PC-9 (cell line): ENCODE measurements around the gene MYH14. TPM values are rescaled to one million over a fixed set of nuclear protein-coding genes. Genes with fewer than 3 reads are reported as not detected.

Experiments
- BruUV-seq: library from RNA; stranded (reverse); fragments of 400-500 nt; replicated peaks from 2 replicates; lab custom pipeline; 2021; lab: Mats Ljungman, UMichigan
- CTCF ChIA-PET: fragments of 300-600 bp; sonication (Branson Sonifier 250); formaldehyde crosslinking; loops from one replicate; lab custom pipeline; 2022; ENCODE audit warnings: antibody characterized with exemption; lab: Charles Lee
- POLR2A ChIA-PET: fragments of 300-600 bp; sonication (Branson Sonifier 250); formaldehyde crosslinking; loops from one replicate; lab custom pipeline; 2022; ENCODE audit warnings: antibody characterized with exemption; ENCODE audit not compliant: unreplicated experiment; lab: Charles Lee
- DNase-seq, 2 experiments: peaks; one replicate each; pipeline versions ENCODE4 v3.0.0 to v3.0.0-alpha.2; 2015 to 2022; ENCODE audit warnings: mixed read lengths in 1 of 2
- H2AFZ ChIP-seq: fragments of 200-600 bp; sonication (generic); 2 replicates; pipeline ENCODE4 v1.8.1; 2017; ENCODE audit warnings: antibody characterized with exemption
- H3F3A ChIP-seq: fragments of 200-600 bp; sonication (generic); 2 replicates; pipeline ENCODE4 v1.8.1; 2017; ENCODE audit warnings: antibody characterized with exemption, mild to moderate bottlenecking, low read depth; ENCODE audit not compliant: insufficient read depth
- H3K27ac ChIP-seq: fragments of 200-600 bp; sonication (generic); 2 replicates; pipeline ENCODE4 v1.6.1; 2016; ENCODE audit warnings: mixed run types
- H3K27me3 ChIP-seq: fragments of 200-600 bp; sonication (generic); 2 replicates; pipeline ENCODE4 v1.6.1; 2016; ENCODE audit warnings: low read depth, mixed run types; ENCODE audit not compliant: insufficient read depth
- H3K36me3 ChIP-seq: fragments of 200-600 bp; sonication (generic); 2 replicates; pipeline ENCODE4 v1.6.1; 2016; ENCODE audit warnings: low read depth, mixed run types
- H3K4me1 ChIP-seq: fragments of 200-600 bp; sonication (generic); replicated peaks from 2 replicates; pipeline ENCODE4 v1.6.1; 2016; ENCODE audit warnings: mixed run types; ENCODE audit not compliant: insufficient read depth
- H3K4me2 ChIP-seq: fragments of 200-600 bp; sonication (generic); 2 replicates; pipeline ENCODE4 v1.6.1; 2017; ENCODE audit warnings: mixed run types
- H3K4me3 ChIP-seq: fragments of 200-600 bp; sonication (generic); 2 replicates; pipeline ENCODE4 v1.6.1; 2016; ENCODE audit warnings: mixed run types
- H3K79me2 ChIP-seq: fragments of 200-600 bp; sonication (generic); 2 replicates; pipeline ENCODE4 v1.6.1; 2017; ENCODE audit warnings: low read depth, mixed run types
- H3K9me2 ChIP-seq: fragments of 200-600 bp; sonication (generic); 2 replicates; pipeline ENCODE4 v1.8.1; 2017; ENCODE audit warnings: mild to moderate bottlenecking; ENCODE audit not compliant: insufficient read depth
- H3K9me3 ChIP-seq: fragments of 200-600 bp; sonication (generic); 2 replicates; pipeline ENCODE4 v1.8.1; 2016; ENCODE audit warnings: low read depth; ENCODE audit not compliant: insufficient read depth
- H4K20me1 ChIP-seq: fragments of 200-600 bp; sonication (generic); 2 replicates; pipeline ENCODE4 v1.8.1; 2017; ENCODE audit not compliant: insufficient read depth
- CTCF ChIP-seq: fragments of 200-600 bp; sonication (generic); conservative IDR thresholded peaks from 2 replicates; pipeline ENCODE4 v1.6.1; 2017; ENCODE audit warnings: mixed run types, antibody characterized with exemption, mild to moderate bottlenecking, moderate library complexity
- EZH2 ChIP-seq: fragments of 200-600 bp; sonication (generic); IDR thresholded peaks from 2 replicates; pipeline ENCODE4 v1.8.0; 2017; ENCODE audit warnings: antibody characterized with exemption, low read depth
- intact Hi-C: fragments of 100-400 bp; cut with micrococcal nuclease; formaldehyde crosslinking; loops from one replicate; pipeline ENCODE4 v1.10.0; 2022; ENCODE audit not compliant: unreplicated experiment
- total RNA-seq: library from RNA; stranded (reverse); gene quantifications from 2 replicates; pipeline ENCODE4 v1.2.3, GENCODE V29; 2021

Gene MYH14
- total RNA-seq, 1 experiment from 2014 or later, result 115 TPM

DNA sequence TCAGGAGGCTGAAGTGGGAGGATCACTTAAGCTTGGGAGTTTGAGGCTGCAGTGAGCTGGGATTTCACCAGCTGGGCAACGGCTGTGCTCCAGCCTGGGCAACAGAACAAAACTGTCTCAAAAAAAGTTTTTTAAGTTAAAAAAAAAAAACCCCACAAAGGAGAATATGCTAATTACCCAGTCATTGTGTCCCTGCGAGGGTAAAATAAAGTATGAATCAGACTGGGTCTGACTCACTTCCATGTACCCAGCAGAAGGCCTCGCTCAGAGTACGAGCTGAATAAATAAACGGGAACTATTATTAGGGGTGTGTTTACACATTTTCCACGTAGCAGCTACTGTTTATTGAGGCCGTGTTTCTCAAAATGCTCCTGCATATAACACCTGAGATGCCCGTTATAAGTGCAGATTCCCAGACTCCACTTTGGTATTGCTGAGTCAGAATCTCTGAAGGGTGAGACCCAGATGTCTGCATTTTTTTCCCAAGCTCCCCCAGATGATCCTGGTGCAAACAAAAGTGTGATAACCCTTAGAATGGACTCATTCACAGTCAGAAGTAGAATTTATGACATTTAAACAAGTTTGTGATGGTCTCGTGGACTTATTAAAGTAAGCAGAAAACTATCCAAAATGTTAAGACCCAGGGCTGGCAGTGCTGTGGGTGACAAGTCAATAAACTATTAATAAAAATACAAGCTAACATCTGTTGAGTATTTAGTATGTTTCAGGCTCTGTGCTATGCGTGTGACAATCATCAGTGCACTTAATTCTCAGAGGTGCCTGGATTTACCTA, 97.6 kb downstream of the MYH14 start:
- no peaks in the 10 kb centered on the region for H3K27me3 ChIP-seq
- H4K20me1 ChIP-seq, result no peaks in the 10 kb centered on the region
- no peaks in the 10 kb centered on the region for H3K9me2 ChIP-seq
- H2AFZ ChIP-seq, result no peak overlapping the region
- H3F3A ChIP-seq, result peaks cover 17% of the 10 kb centered on the region
- H3K4me1 ChIP-seq, result peaks cover 17% of the 10 kb centered on the region
- ChIA-PET CTCF (interaction anchor here (0.6 kb wide), 2 partner anchors 103 to 503 kb away, joined by 6 to 7 read pairs; no protein-coding TSS in a partner anchor), POLR2A (interaction anchor here (0.5 to 0.7 kb wide), 2 partner anchors 13 to 22 kb away, joined by 3 to 9 read pairs; no protein-coding TSS in a partner anchor)
- peak overlapping the region; percentile 60 for H3K4me2 ChIP-seq
- H3K79me2 ChIP-seq, result no peaks in the 10 kb centered on the region
- intact Hi-C loops, result no loop called here
- no peak overlapping the region for H3K4me3 ChIP-seq
- H3K36me3 ChIP-seq, result peaks cover 7% of the 10 kb centered on the region; the same call in 1 of the 2 replicates
- peak overlapping the region; percentile 44 for H3K27ac ChIP-seq
- TF ChIP-seq EZH2, result no peak
- TF ChIP-seq CTCF, result no peak
- peak in 1 of 2 experiments; percentile 73 for DNase-seq
- H3K9me3 ChIP-seq, result no peaks in the 10 kb centered on the region
- BruUV-seq, result no TSS peak

DNA sequence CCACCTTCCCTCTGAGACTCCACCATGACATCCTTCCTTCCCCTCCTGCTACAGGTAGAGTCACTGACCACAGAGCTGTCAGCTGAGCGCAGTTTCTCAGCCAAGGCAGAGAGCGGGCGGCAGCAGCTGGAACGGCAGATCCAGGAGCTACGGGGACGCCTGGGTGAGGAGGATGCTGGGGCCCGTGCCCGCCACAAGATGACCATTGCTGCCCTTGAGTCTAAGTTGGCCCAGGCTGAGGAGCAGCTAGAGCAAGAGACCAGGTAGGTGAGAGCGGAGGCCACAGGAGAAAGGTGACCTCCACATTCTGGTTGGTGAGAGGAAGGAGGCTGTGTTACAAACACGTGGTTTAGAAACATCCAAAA, 98.2 kb downstream of the MYH14 start:
- POLR2A ChIA-PET, result interaction anchor here (0.6 kb wide), 1 partner anchor 349 kb away, joined by 6 read pairs; no protein-coding TSS in a partner anchor
- CTCF ChIA-PET, result no interaction called here
- H3K4me3 ChIP-seq, result no peak overlapping the region

GRCh38 chr19:50303558-50303957, 100.1 kb downstream of the MYH14 start:
- Histone ChIP-seq H3K36me3 (peaks cover 7% of the 10 kb centered on the region; the same call in 1 of the 2 replicates), H3K79me2 (no peaks in the 10 kb centered on the region), H3K4me1 (peaks cover 17% of the 10 kb centered on the region), H3K4me2 (no peak overlapping the region), H3K9me3 (no peaks in the 10 kb centered on the region), H3K27me3 (no peaks in the 10 kb centered on the region), H3F3A (peaks cover 13% of the 10 kb centered on the region), H3K27ac (no peak overlapping the region), H3K4me3 (no peak overlapping the region), H3K9me2 (no peaks in the 10 kb centered on the region), H4K20me1 (no peaks in the 10 kb centered on the region), H2AFZ (no peak overlapping the region)
- intact Hi-C loops, result no loop called here
- TF ChIP-seq EZH2, result no peak
- no peak for TF ChIP-seq CTCF
- ChIA-PET CTCF (interaction anchor here (0.7 kb wide), 1 partner anchor 9 kb away, joined by 3 read pairs; no protein-coding TSS in a partner anchor), POLR2A (no interaction called here)
- no TSS peak for BruUV-seq
- DNase-seq, result no peak

More for the DNA sequence above, 98.2 kb downstream of the MYH14 start:
- no peak for DNase-seq
- no TSS peak for BruUV-seq
- no peaks in the 10 kb centered on the region for H3K27me3 ChIP-seq
- intact Hi-C loops, result no loop called here
- TF ChIP-seq EZH2 (no peak), CTCF (no peak)
- peak overlapping the region; percentile 60 for H3K4me2 ChIP-seq
- H3K9me3 ChIP-seq, result no peaks in the 10 kb centered on the region
- H3K79me2 ChIP-seq, result no peaks in the 10 kb centered on the region
- peaks cover 13% of the 10 kb centered on the region for H3F3A ChIP-seq
- H3K9me2 ChIP-seq, result no peaks in the 10 kb centered on the region
- H3K4me1 ChIP-seq, result peaks cover 17% of the 10 kb centered on the region
- H2AFZ ChIP-seq, result no peak overlapping the region
- no peaks in the 10 kb centered on the region for H4K20me1 ChIP-seq
- peak overlapping the region; percentile 44; the same call in 1 of the 2 replicates for H3K27ac ChIP-seq
- peaks cover 7% of the 10 kb centered on the region; the same call in 1 of the 2 replicates for H3K36me3 ChIP-seq
